ENCODE results near the gene NPTN. TPM values are rescaled to one million over a fixed set of nuclear protein-coding genes. Genes with fewer than 3 reads are reported as not detected.
A peak's percentile ranks its signal among the peaks of the same experiment; 100 is the strongest.

Gene NPTN
- polyA plus RNA-seq, 1 donor (not counting 4 experiments of a cell fraction or from before 2014, with no cell fraction given): 223 TPM

DNA sequence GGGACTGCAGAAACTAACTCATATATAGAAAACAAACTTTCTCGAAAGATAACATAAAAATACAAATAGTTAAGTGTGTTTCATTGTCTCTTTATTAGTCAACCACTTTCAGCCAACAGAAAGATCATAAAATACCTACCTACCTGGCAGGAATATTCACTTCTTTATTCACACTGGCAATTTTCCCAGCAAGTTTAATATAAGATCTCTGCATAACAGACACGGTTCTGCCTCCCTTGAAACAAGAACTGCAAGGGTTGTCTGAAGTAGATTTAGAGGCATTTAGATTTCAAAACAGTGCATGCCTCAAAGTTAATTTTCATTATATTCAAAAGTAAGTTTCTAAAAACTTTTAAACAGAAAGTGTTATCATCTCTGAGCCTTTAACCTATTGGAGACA lies 7.1 kb downstream of the NPTN start:
- peak overlapping the region; percentile 10 for H3K27ac ChIP-seq (ENCODE audit: control insufficient read depth, insufficient read depth, low read length)
- TF ChIP-seq, protein P1, sequence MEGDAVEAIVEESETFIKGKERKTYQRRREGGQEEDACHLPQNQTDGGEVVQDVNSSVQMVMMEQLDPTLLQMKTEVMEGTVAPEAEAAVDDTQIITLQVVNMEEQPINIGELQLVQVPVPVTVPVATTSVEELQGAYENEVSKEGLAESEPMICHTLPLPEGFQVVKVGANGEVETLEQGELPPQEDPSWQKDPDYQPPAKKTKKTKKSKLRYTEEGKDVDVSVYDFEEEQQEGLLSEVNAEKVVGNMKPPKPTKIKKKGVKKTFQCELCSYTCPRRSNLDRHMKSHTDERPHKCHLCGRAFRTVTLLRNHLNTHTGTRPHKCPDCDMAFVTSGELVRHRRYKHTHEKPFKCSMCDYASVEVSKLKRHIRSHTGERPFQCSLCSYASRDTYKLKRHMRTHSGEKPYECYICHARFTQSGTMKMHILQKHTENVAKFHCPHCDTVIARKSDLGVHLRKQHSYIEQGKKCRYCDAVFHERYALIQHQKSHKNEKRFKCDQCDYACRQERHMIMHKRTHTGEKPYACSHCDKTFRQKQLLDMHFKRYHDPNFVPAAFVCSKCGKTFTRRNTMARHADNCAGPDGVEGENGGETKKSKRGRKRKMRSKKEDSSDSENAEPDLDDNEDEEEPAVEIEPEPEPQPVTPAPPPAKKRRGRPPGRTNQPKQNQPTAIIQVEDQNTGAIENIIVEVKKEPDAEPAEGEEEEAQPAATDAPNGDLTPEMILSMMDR (optimal IDR thresholded peaks at IDR 0.05 in 1 of 3, IDR thresholded peaks at IDR 0.05 in 1 of 3, conservative IDR thresholded peaks at IDR 0.05 in 1 of 3; ENCODE audit: extremely low read depth in 1 of 3, insufficient read depth in 2 of 3, low read length in 3 of 3): no peak
- no peak for TF ChIP-seq EZH2 (IDR thresholded peaks at IDR 0.05; ENCODE audit: low read length)
- H3K9ac ChIP-seq (ENCODE audit: control insufficient read depth, extremely low read depth, insufficient read depth, low read length): no peak overlapping the region
- no peaks in the 10 kb centered on the region for H3K27me3 ChIP-seq (ENCODE audit: control insufficient read depth, extremely low read depth, insufficient read depth, low read length)
- H3K4me3 ChIP-seq (ENCODE audit: control insufficient read depth in 2 of 3, extremely low read depth in 1 of 3, insufficient read depth in 2 of 3, low read depth in 1 of 3, low read length in 3 of 3): peak overlapping the region in 1 of 3 experiments; percentile 5
- peaks cover 45% of the 10 kb centered on the region for H3K4me1 ChIP-seq (ENCODE audit: control insufficient read depth, extremely low read depth, insufficient read depth, low read length)
- FAIRE-seq: no peak
- no peak overlapping the region for H2AFZ ChIP-seq (ENCODE audit: control insufficient read depth, low read length)
- H4K20me1 ChIP-seq (ENCODE audit: control insufficient read depth, extremely low read depth, insufficient read depth, low read length): peaks cover 10% of the 10 kb centered on the region
- dilution Hi-C loops (cut with MboI; ENCODE audit: extremely low pct_ligation_motif_present, low sequenced_read_pairs): no loop called here
- H3K9me3 ChIP-seq (ENCODE audit: control insufficient read depth, low read depth, low read length): no peaks in the 10 kb centered on the region
- DNase-seq (ENCODE audit: low read depth, low spot score): no peak
- H3K36me3 ChIP-seq (ENCODE audit: control insufficient read depth in 2 of 2, extremely low read depth in 1 of 2, insufficient read depth in 2 of 2, low read length in 2 of 2): no peaks in the 10 kb centered on the region
- H3K79me2 ChIP-seq (ENCODE audit: control insufficient read depth, insufficient read depth, low read length): peaks cover 99% of the 10 kb centered on the region
- peak overlapping the region; percentile 46 for H3K4me2 ChIP-seq (ENCODE audit: control insufficient read depth, extremely low read depth, insufficient read depth, low read depth, low read length)
- no peaks in the 10 kb centered on the region for H3K9me1 ChIP-seq (ENCODE audit: control insufficient read depth, extremely low read depth, insufficient read depth, low read length)

DNA sequence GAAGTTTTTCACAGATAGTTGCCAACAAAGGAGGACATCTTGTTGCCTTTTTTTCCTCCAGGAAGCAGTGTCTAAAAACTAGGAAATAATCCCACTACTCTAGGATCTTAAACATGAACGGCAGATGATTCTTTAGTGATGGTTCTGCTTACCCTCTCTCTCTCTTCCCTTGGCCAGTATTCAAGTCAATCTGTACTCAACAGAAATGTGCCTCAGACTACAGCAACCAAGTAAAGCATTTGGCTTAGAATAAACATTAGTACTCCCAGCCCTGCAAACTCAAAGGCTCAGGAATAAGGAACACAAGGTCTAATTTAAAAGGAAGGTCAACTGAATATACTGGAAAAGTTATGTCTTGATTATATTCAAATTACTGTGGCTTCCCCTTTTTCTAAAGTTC lies 8.7 kb downstream of the NPTN start:
- TF ChIP-seq, protein P1 (optimal IDR thresholded peaks at IDR 0.05 in 1 of 3, IDR thresholded peaks at IDR 0.05 in 1 of 3, conservative IDR thresholded peaks at IDR 0.05 in 1 of 3; ENCODE audit: extremely low read depth in 1 of 3, insufficient read depth in 2 of 3, low read length in 3 of 3): no peak
- TF ChIP-seq EZH2 (IDR thresholded peaks at IDR 0.05; ENCODE audit: low read length): no peak
- peaks cover 3% of the 10 kb centered on the region for H4K20me1 ChIP-seq (ENCODE audit: control insufficient read depth, extremely low read depth, insufficient read depth, low read length)

More for the DNA sequence above, 8.7 kb downstream of the NPTN start:
- Histone ChIP-seq H3K4me1 (ENCODE audit: control insufficient read depth, extremely low read depth, insufficient read depth, low read length) (peaks cover 30% of the 10 kb centered on the region), H3K9me3 (ENCODE audit: control insufficient read depth, low read depth, low read length) (no peaks in the 10 kb centered on the region), H3K4me3 (ENCODE audit: control insufficient read depth in 2 of 3, extremely low read depth in 1 of 3, insufficient read depth in 2 of 3, low read depth in 1 of 3, low read length in 3 of 3) (no peak overlapping the region), H3K27me3 (ENCODE audit: control insufficient read depth, extremely low read depth, insufficient read depth, low read length) (no peaks in the 10 kb centered on the region), H3K4me2 (ENCODE audit: control insufficient read depth, extremely low read depth, insufficient read depth, low read depth, low read length) (peak overlapping the region; percentile 29), H3K79me2 (ENCODE audit: control insufficient read depth, insufficient read depth, low read length) (peaks cover 99% of the 10 kb centered on the region), H2AFZ (ENCODE audit: control insufficient read depth, low read length) (no peak overlapping the region), H3K9me1 (ENCODE audit: control insufficient read depth, extremely low read depth, insufficient read depth, low read length) (no peaks in the 10 kb centered on the region), H3K36me3 (ENCODE audit: control insufficient read depth in 2 of 2, extremely low read depth in 1 of 2, insufficient read depth in 2 of 2, low read length in 2 of 2) (no peaks in the 10 kb centered on the region), H3K27ac (ENCODE audit: control insufficient read depth, insufficient read depth, low read length) (peak overlapping the region; percentile 31), H3K9ac (ENCODE audit: control insufficient read depth, extremely low read depth, insufficient read depth, low read length) (no peak overlapping the region)
- dilution Hi-C loops (cut with MboI; ENCODE audit: extremely low pct_ligation_motif_present, low sequenced_read_pairs): no loop called here
- no peak for DNase-seq (ENCODE audit: low read depth, low spot score)
- FAIRE-seq: no peak

All from keratinocyte (primary cell).